Lower leg skin (tissue), 4 donors: ENCODE results near the gene CMTM8. TPM values are rescaled to one million over a fixed set of nuclear protein-coding genes. Genes with fewer than 3 reads are reported as not detected.
A peak's percentile ranks its signal among the peaks of the same experiment; 100 is the strongest.

Experiments
- DNase-seq, 2 donors: peaks; one replicate each; pipeline ENCODE4 v3.0.0-alpha.2; 2019; ENCODE audit warnings: low spot score in 2 of 2
- H3K4me3 ChIP-seq: fragments of 200-600 bp; sonication (generic); 2 replicates; pipeline ENCODE4 v1.5.1; 2017; ENCODE audit warnings: mild to moderate bottlenecking, low read depth; ENCODE audit not compliant: poor library complexity, severe bottlenecking
- POLR2A ChIP-seq, 2 donors: fragments of 450-650 bp; IDR thresholded peaks; one replicate each; pipeline ENCODE4 v1.6.1; 2016 to 2017; ENCODE audit warnings: antibody characterized with exemption in 2 of 2, mild to moderate bottlenecking in 1 of 2, moderate library complexity in 1 of 2
- WGBS, 2 donors: methylation state at CpG; one replicate each; pipeline ENCODE4 v1.1.5; 2018; 5-methylcytosine and 5-hydroxymethylcytosine counted together
- intact Hi-C: fragments of 100-400 bp; cut with DNase I; formaldehyde crosslinking; loops from one replicate; pipeline ENCODE4 v1.15.0; 2023; ENCODE audit warnings: low total_unique reads
- total RNA-seq, 4 donors: library from RNA; depleted of rRNA; stranded (reverse); fragments of >200 nt; gene quantifications; one replicate each; pipeline ENCODE4 v1.1.0, GENCODE V29; 2016
- TF ChIP-seq, protein P1 (sequence below), 3 donors: fragments of 450-650 bp; IDR thresholded peaks; one replicate each; pipeline ENCODE4 v1.5.1; 2016; ENCODE audit warnings: antibody characterized with exemption in 3 of 3, mild to moderate bottlenecking in 3 of 3, moderate library complexity in 2 of 3

The CMTM8 gene
- total RNA-seq, 4 donors from 2014 or later = 11.0 to 24.7 (median 15.5) TPM

DNA sequence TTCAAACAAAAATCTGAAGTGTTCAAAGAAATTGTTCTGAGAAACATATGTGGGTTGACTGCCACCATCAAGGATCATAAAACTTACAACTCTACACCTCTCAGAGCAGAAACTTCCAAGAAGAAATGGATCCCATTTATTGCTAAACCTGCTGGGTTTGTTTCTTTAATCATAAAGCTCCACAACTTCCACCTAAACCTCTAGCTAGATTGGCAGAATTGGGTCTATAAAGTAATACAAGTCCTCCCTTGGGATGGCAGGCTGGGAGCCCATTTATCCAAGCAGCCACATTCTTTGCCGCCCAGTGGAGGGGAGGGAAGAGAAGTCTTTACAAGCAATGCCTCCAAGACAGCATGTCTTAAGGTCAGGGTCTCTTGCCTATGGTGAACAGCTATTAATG is 40.5 kb upstream of the CMTM8 start:
- no peak overlapping the region for H3K4me3 ChIP-seq
- WGBS, 2 donors = 82 to 88% methylated on average over 1 of the region's 1 CpG
- DNase-seq = no peak
- intact Hi-C loops = no loop called here
- TF ChIP-seq, protein P1, sequence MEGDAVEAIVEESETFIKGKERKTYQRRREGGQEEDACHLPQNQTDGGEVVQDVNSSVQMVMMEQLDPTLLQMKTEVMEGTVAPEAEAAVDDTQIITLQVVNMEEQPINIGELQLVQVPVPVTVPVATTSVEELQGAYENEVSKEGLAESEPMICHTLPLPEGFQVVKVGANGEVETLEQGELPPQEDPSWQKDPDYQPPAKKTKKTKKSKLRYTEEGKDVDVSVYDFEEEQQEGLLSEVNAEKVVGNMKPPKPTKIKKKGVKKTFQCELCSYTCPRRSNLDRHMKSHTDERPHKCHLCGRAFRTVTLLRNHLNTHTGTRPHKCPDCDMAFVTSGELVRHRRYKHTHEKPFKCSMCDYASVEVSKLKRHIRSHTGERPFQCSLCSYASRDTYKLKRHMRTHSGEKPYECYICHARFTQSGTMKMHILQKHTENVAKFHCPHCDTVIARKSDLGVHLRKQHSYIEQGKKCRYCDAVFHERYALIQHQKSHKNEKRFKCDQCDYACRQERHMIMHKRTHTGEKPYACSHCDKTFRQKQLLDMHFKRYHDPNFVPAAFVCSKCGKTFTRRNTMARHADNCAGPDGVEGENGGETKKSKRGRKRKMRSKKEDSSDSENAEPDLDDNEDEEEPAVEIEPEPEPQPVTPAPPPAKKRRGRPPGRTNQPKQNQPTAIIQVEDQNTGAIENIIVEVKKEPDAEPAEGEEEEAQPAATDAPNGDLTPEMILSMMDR (IDR thresholded peaks at IDR 0.05) = no peak
- no peak for TF ChIP-seq POLR2A (IDR thresholded peaks at IDR 0.05)

DNA sequence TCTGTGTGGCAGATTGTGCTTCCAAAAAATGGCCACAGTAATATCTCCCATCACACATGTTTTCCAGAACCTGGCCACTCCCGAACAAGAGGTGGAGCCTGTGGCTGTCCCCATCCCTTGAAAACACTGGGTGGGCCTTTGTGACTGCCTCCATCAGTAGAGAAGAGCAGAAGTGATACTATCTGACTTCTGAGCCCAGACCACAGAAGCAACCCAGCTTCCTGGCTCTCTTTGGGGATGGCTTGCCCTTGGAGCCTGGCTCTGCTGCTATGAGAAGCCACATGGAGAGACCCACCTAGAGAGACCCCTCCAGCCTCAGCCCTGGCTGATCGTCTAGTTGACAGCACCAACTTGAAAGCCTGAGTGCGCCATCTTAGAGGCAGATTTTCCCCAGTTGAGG is 39.8 kb upstream of the CMTM8 start:
- no peak for DNase-seq
- WGBS, 2 donors = 80 to 92% methylated on average over 3 of the region's 3 CpGs
- H3K4me3 ChIP-seq = no peak overlapping the region
- no peak for TF ChIP-seq POLR2A (IDR thresholded peaks at IDR 0.05)
- TF ChIP-seq, protein P1 (IDR thresholded peaks at IDR 0.05) = no peak
- intact Hi-C loops = no loop called here

DNA sequence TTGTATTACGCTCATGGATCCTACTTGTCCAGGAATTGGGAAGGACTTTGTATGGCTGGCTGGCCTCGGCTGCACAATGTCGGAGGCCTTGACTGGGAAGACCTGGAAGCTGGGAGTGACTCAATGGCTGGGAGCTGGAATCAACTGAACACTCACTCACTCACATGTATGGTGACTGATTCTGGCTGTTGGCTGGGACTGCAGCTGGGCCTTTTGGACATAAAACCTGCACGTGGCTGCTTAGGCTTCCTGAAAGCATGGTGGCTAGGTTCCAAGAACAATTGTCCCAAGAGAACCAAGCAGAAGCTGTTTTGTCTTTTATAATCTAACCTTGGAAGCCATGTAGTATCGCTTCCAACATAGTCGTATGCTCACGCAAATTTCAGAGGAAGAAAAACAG is 38.0 kb upstream of the CMTM8 start:
- 56 to 66% methylated on average over 7 of the region's 7 CpGs for WGBS, 2 donors
- DNase-seq = peak in 1 of 2 donors; percentile 16
- intact Hi-C loops = no loop called here

DNA sequence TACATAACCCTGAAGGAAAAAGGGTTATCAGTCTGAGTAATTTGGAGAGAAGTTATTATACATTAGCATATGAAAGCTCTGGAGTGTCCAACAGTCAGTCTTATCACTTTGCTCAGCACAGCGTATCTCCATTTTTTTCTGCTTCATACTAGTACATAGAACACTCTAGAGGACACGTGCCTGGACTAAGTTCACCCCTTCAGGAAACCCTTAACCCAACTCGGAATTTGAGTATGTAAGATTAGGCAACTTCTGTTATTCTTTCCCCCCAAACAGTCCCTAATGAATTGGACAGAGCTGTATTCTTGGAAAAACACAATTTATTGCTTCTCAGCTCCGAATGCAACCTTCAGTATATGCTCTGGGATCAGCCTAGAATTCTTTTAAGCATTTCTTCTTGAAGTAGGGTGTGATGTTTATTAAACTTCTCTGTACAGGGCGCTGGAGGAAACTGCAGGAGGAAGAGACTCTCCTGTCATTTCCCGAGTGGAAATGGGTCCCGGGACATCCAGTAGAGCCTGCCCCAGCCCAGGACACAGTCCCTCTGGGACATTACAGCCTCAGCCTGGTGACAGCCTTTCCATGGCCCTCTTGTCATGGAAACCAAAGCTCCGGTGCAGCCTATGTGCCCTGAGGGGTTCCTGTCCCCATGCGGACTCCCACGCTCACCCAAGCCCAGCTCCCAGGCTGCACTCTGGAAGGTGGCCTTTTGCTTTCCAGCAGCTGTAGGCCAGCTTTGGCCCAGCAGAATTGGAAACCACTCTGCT is 37.3 kb upstream of the CMTM8 start:
- WGBS, 2 donors = 73 to 76% methylated on average over 10 of the region's 10 CpGs
- no peak for TF ChIP-seq POLR2A (IDR thresholded peaks at IDR 0.05)
- TF ChIP-seq, protein P1 (IDR thresholded peaks at IDR 0.05) = no peak
- no peak for DNase-seq
- no peak overlapping the region for H3K4me3 ChIP-seq
- intact Hi-C loops = no loop called here

More for the DNA sequence above, 38.0 kb upstream of the CMTM8 start:
- TF ChIP-seq, protein P1 (IDR thresholded peaks at IDR 0.05) = no peak
- no peak for TF ChIP-seq POLR2A (IDR thresholded peaks at IDR 0.05)
- H3K4me3 ChIP-seq = no peak overlapping the region

DNA sequence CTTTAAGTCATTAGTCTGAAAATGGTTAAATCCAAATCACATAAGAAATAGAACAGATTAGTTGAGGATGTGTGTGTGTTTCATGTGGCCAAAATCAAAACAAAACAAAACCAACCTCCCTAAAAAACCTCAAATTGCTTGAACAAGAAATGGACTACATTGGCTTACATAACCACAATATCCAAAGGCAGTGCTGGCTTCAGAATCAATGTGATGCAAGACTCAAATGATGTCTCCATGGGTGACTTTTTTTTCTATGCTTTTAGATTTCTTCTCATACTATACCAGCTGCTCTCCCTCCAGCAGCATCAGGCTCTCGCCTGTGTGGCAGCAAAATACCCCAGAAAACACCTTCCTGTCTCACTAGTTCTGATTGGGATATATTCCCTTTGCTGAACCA is 36.0 kb upstream of the CMTM8 start:
- no peak for TF ChIP-seq POLR2A (IDR thresholded peaks at IDR 0.05)
- TF ChIP-seq, protein P1 (IDR thresholded peaks at IDR 0.05) = no peak
- intact Hi-C loops = no loop called here
- no peak for DNase-seq
- H3K4me3 ChIP-seq = no peak overlapping the region
- 75 to 89% methylated on average over 1 of the region's 1 CpG for WGBS, 2 donors

DNA sequence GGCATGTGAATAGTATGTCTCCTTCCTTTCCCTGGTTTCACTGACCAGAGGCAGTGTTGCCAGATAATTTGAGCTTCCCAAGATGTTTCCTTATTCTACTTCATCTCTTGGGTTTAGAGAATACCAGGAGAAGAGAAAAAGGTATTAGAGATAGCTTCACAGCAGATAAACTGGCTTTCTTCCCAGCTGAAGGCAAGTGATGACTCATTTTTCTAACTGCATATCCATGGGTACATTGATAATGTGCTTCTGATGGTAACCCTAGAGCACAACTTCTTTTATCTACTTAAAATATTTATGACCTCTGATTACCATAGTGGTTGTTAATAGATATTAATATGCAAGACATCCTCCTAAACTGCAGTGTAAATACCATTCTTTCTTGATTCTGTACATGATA is 34.6 kb upstream of the CMTM8 start:
- TF ChIP-seq, protein P1 (IDR thresholded peaks at IDR 0.05) = no peak
- no peak for TF ChIP-seq POLR2A (IDR thresholded peaks at IDR 0.05)
- DNase-seq = no peak
- intact Hi-C loops = no loop called here
- H3K4me3 ChIP-seq = no peak overlapping the region
